DOHH2 (cell line): ENCODE measurements around the gene CYP11A1.

Experiments used
- H3F3A ChIP-seq: fragments of 200-600 bp; sonication (generic), shearing (Covaris generic); 2 replicates; pipeline ENCODE4 v1.6.0; 2016; ENCODE audit warnings: antibody characterized with exemption, mild to moderate bottlenecking; ENCODE audit not compliant: control insufficient read depth, insufficient read depth
- H3K27ac ChIP-seq: fragments of 200-600 bp; sonication (generic); 2 replicates; pipeline ENCODE4 v1.5.1; 2014; ENCODE audit warnings: low read depth, mild to moderate bottlenecking, low read length, moderate library complexity
- H3K27me3 ChIP-seq: fragments of 200-600 bp; sonication (generic); 2 replicates; pipeline ENCODE4 v1.6.1; 2014; ENCODE audit warnings: mild to moderate bottlenecking, low read length, mixed read lengths; ENCODE audit not compliant: control insufficient read depth
- H3K36me3 ChIP-seq: fragments of 200-600 bp; sonication (generic); 2 replicates; pipeline ENCODE4 v1.6.1; 2014; ENCODE audit warnings: mild to moderate bottlenecking, low read length, moderate library complexity, mixed read lengths; ENCODE audit not compliant: control insufficient read depth
- H3K4me1 ChIP-seq: fragments of 200-600 bp; sonication (generic); 2 replicates; pipeline ENCODE4 v1.6.1; 2014; ENCODE audit warnings: mild to moderate bottlenecking, low read length, mixed read lengths; ENCODE audit not compliant: control insufficient read depth
- H3K4me2 ChIP-seq: fragments of 200-600 bp; sonication (generic); 2 replicates; pipeline ENCODE4 v1.6.0; 2014; ENCODE audit warnings: mild to moderate bottlenecking, low read length, moderate library complexity
- H3K4me3 ChIP-seq: fragments of 200-600 bp; sonication (generic); 2 replicates; pipeline ENCODE4 v1.5.1; 2014; ENCODE audit warnings: mild to moderate bottlenecking, low read length, mixed read lengths
- H3K79me2 ChIP-seq: fragments of 200-600 bp; sonication (generic); 2 replicates; pipeline ENCODE4 v1.6.1; 2014; ENCODE audit warnings: mild to moderate bottlenecking, low read length, mixed read lengths; ENCODE audit not compliant: control insufficient read depth
- H3K9me2 ChIP-seq: fragments of 200-600 bp; sonication (generic); replicated peaks from 2 replicates; pipeline ENCODE4 v1.6.1; 2014; ENCODE audit warnings: mild to moderate bottlenecking, low read length, mixed read lengths; ENCODE audit not compliant: control insufficient read depth
- H3K9me3 ChIP-seq: fragments of 200-600 bp; sonication (generic); 2 replicates; pipeline ENCODE4 v1.6.1; 2014; ENCODE audit warnings: antibody characterized with exemption, low read length, mixed read lengths; ENCODE audit not compliant: control insufficient read depth, insufficient read depth
- H4K20me1 ChIP-seq: fragments of 200-600 bp; sonication (generic); 2 replicates; pipeline ENCODE4 v1.6.0; 2014; ENCODE audit warnings: low read depth, mild to moderate bottlenecking, antibody characterized with exemption, low read length, moderate library complexity; ENCODE audit not compliant: control insufficient read depth, insufficient read depth
- CTCF ChIP-seq: fragments of 200-600 bp; sonication (generic); IDR thresholded peaks from one replicate; pipeline ENCODE4 v1.5.1; 2014; ENCODE audit warnings: antibody characterized with exemption, mild to moderate bottlenecking, low read depth, low read length; ENCODE audit not compliant: poor library complexity, severe bottlenecking
- EZH2phosphoT487 ChIP-seq: fragments of 200-600 bp; sonication (generic); IDR thresholded peaks from 2 replicates; pipeline ENCODE4 v1.6.1; 2017; ENCODE audit warnings: borderline replicate concordance, mild to moderate bottlenecking, antibody characterized with exemption, low read length, moderate library complexity, mixed read lengths

Gene CYP11A1

DNA sequence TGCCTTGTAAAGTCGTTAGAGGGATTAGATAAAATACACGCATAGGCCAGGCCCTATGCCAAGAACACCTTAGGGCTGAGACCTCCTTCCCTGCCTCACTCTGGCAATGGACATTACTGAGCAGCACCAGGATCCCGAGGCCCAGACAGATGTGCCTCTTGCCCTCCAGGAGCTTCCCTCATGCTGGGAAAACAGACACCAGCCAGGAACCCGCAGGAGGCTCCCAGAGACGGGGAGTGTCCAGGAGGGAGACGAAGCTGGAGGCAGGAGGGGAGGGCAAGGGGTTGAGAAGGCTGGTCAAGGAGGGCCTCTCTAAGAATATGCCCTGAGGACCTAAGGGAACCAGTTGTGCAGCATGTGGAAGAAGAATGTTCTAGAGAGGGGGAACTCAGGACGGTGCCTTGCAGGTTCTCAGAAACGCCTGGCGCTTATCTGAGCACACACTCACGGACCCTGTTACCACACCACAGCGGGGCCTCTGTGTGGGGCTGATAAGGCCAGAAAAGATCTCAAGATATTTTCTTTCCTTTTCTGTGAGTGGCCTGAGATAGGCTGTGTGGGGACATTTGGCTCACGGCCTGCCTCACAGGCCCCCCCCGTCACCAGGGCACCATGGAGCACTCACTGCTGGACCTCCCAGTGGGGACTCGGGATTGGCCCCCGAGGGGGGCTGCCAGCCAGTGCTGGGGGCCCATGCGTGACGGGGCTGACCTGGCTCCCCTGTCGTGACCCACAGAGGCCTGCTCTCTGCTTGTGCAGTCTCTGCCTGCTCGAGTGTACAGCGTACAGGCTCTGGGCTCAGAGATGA, 22.0 kb upstream of the CYP11A1 start:
- no peaks in the 10 kb centered on the region for H3K9me3 ChIP-seq
- H3K27me3 ChIP-seq: peaks cover 100% of the 10 kb centered on the region
- H3K4me1 ChIP-seq: peaks cover 17% of the 10 kb centered on the region
- H3K27ac ChIP-seq: no peak overlapping the region
- H3F3A ChIP-seq: no peaks in the 10 kb centered on the region
- no peak overlapping the region for H3K4me3 ChIP-seq
- no peaks in the 10 kb centered on the region for H3K36me3 ChIP-seq
- no peaks in the 10 kb centered on the region for H3K79me2 ChIP-seq
- H4K20me1 ChIP-seq: peaks cover 20% of the 10 kb centered on the region
- no peaks in the 10 kb centered on the region for H3K9me2 ChIP-seq
- TF ChIP-seq CTCF: no peak
- no peak for TF ChIP-seq EZH2phosphoT487
- H3K4me2 ChIP-seq: no peak overlapping the region

- Histone ChIP-seq H3K4me1 (peaks cover 27% of the 10 kb centered on the region), H3K9me3 (no peaks in the 10 kb centered on the region), H3K79me2 (no peaks in the 10 kb centered on the region), H3K4me2 (no peak overlapping the region), H3K27ac (no peak overlapping the region), H3K9me2 (no peaks in the 10 kb centered on the region), H3F3A (no peaks in the 10 kb centered on the region), H3K4me3 (no peak overlapping the region), H4K20me1 (peaks cover 20% of the 10 kb centered on the region), H3K36me3 (no peaks in the 10 kb centered on the region), H3K27me3 (peaks cover 100% of the 10 kb centered on the region)
- TF ChIP-seq CTCF: no peak
Measured at GRCh38 chr15:74388363-74388951, 21.0 kb upstream of the CYP11A1 start.

DNA sequence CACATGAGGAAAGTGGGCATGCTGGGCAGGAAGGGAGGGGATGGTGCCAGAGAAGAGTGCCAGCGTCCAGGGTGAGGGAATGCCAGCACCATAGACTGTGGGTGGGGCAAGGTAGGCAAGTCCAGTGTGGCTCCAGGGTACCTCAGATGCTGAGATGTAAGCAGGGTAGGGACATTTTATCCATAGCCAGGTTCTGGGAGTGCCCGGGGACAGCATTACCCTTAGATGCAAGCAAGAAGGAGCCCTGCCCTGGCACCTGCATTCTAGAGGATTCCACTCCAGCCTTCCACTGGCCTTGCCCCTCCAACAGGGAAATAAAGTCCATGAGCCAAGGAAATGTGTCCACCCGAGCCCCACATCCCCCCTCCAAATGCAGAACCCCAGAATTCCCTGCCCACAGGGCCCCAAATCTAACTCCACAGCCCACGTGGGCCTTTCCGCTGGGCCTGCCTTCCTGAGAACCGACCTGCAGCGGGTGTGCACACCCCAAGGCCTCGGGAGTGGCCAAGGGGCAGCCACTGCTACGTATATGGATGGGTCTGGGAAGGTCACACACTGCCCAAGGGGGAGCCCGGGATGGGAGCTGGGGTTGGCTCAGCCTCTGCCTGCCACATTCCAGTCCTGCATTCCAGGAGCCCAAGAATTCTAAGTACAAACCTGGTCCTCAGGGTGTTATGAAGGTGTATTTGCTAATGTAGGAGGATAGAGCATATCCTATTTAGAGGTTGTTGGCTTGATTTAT, 20.3 kb upstream of the CYP11A1 start:
- peaks cover 28% of the 10 kb centered on the region for H3K4me1 ChIP-seq
- H3F3A ChIP-seq: no peaks in the 10 kb centered on the region
- no peaks in the 10 kb centered on the region for H3K9me2 ChIP-seq
- no peaks in the 10 kb centered on the region for H3K9me3 ChIP-seq
- no peaks in the 10 kb centered on the region for H3K79me2 ChIP-seq
- peaks cover 20% of the 10 kb centered on the region for H4K20me1 ChIP-seq
- H3K4me3 ChIP-seq: no peak overlapping the region
- TF ChIP-seq EZH2phosphoT487 (no peak), CTCF (no peak)
- H3K27me3 ChIP-seq: peaks cover 100% of the 10 kb centered on the region
- H3K27ac ChIP-seq: no peak overlapping the region
- no peaks in the 10 kb centered on the region for H3K36me3 ChIP-seq
- H3K4me2 ChIP-seq: no peak overlapping the region
